IPS-NIHi7 (cell line): ENCODE data around the gene KLF3.

ENCODE experiments used
- DNase-seq: peaks from one replicate; pipeline ENCODE4 v3.0.0; 2012; ENCODE audit warnings: mixed read lengths; ENCODE audit errors: extremely low spot score

The KLF3 gene

DNA sequence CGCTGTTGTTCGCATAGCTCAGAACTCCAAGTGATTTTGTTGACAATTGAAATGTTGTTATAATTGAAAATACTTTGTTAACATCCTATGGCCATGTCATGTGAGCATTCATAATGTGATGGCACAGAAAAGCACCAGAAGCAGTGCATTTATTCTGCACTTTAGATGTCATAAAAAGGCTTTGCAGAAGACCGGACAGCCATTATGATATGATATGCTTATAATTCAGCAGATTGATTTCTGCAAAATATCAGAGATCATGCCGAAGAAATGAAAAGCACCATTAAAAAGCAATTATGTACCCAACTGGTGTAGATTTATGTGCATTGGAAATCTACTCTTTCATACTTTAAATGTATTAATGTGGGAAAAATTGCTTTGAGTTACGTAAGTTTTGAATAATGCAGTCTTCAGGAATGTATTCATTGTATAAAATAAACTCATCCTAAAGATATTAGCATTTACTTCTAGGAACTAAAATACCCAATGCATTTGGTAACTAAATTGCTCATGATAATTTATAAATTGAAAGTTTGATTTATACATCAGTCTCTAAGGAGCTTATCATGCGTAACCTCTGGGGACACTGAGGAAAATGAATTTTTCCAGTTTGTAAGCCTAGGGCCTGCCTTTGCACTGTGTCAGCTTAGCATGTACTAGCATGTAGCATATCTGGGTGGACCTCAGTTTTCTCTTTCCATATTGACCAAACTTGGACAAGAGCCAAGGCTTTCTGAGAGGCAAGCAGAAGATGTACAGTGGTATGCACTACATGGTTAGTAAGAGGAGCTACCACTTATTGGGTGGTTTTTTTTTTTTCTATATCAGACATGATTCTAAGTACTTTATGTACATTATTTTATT is 75.2 kb downstream of the KLF3 start:
- no peak for DNase-seq

DNA sequence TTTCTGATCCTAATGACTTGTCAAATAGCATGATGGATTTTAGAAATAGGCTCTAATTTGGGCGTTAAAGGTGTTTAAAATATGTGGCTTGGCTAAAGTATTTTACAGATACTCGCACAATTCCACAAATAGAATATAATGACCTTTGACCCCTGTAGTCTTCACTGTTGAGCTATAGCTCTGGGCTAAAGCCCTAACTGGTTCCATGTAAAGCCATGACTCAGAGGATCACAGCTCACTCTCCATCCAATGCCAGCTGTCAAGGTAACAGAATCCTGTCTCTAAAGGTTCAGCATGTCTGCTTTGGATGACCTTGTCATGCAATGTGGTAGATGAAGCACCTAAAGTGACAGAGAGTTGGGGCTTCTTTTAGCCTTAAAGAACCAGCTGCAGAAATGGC is 76.3 kb downstream of the KLF3 start:
- DNase-seq, result no peak

DNA sequence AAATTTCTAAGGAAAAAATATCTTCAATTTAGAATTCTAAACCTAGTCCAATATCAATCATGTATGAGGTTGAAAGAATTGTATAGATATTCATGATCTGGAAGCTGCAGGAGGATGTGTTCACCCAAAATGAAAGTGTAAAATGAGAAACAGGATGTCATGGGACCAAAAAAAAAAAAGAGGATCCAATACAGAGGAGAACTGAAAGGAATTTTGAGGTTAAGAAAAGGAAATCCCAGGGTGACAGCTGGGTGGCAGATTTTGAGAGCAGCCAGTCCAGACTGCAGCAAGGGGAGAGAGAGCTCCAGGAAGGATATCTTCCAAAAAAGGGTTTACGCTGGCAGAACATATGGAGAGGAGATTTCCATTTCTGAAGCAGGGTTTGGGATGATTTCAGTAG is 79.9 kb downstream of the KLF3 start:
- DNase-seq, result no peak

DNA sequence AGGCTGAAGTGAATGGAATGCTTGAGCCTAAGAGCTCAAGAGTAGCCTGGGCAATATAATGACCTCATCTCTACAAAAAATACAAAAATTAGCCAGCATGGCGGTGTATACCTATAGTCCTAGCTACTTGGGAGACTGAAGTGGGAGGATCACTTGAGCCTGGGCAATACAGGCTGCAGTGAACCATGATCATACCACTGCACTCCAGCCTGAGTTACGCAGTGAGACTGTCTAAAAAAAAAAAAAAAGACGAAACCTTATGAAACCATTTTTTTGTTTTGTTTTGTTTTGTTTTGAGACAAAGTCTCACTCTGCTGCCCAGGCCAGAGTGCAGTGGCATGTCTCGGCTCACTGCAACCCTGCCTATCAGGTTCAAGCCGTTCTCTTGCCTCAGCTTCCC is 81.9 kb downstream of the KLF3 start:
- DNase-seq, result no peak

DNA sequence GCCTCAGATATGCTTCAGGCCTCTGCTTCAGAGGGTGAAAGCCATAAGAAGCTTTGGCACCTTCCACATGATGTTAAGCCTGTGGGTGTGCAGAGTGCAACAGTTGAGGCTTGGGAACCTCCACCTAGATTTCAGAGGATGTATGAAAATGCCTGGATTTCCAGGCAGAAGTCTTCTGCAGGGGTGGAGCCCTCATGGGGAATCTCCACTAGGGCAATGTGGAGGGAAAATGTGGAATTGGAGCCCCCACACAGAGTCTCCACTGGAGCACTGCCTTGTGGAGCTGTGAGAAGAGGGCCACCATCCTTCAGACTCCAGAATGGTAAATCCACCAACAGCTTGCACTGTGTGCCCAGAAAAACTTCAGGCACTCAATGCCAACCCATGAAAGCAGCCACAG is 83.6 kb downstream of the KLF3 start:
- DNase-seq, result no peak

DNA sequence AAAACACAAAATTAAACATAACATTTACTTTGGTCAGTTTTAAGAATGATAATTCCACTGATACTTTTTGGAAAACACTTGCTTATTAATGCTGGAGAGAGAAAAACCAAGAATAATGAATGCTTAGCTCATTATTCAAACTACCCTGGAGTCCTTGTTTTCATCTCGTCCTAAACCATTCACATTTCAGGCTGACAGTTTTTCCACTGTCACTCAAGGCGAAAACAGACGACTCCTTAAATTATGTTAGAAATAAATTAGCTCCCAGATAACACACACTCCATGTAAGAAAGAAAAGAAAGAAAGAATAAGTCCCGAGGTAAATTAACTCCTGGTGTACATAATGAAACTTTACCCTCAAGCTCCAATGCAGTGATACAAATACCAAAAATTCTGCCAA is 85.3 kb downstream of the KLF3 start:
- no peak for DNase-seq
